GM21381 (cell line): ENCODE data around the gene BRD7.

Experiments
- ATAC-seq: cut with Tn5 transposase; IDR thresholded peaks from one replicate; pipeline ENCODE4 v1.9.1; 2021; ENCODE audit warnings: mild to moderate bottlenecking, moderate library complexity; ENCODE audit not compliant: unreplicated experiment

Gene BRD7

DNA sequence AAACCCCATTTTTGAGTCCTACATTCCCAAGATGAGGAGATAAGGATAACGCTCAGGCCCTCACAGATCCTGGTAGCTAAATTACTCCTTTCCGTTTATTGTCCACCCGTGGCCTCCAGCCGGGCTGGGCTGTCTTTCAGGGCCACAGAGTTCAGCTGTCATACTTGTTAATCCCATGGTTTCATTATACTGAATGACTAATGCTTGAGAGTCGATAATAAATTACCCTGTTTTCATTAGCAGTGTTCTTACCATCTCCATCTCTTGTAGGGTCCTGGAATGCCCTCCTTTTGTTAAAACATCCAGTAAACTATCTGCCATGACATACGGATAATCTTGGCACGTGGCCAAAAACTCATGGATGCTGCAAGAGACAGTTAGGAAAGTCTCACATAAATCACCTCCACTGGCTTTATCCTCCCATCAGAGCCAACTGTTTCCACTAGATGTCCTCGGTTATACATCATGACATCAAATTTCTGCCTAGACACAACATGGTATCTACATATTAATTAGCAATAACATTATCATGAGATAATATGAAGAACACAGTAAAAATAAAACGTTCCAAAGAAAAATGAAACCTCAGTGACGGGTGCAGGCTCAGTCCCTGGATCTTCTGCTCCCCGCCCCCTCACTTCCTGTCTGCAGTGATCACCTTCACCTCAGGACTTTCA lies 45.3 kb downstream of the BRD7 start:
- ATAC-seq = no peak

DNA sequence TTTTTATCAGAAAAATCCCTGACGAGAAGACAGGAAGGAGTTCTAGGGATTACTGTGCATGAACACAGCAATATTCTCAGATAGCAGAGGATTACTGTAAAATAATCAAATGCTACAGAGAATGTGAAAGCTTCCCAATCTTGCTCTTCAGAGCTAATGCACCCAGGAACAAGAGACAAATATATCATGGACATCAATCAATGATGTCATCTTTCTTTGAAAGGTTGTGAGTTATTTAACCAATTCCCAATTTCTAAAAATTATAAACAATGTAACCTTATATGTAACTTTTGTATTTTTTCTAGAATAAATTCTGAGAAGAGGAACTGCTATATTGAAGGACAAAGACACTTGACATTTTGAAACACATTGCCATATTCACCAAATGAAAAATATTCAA lies 46.5 kb downstream of the BRD7 start:
- no peak for ATAC-seq

DNA sequence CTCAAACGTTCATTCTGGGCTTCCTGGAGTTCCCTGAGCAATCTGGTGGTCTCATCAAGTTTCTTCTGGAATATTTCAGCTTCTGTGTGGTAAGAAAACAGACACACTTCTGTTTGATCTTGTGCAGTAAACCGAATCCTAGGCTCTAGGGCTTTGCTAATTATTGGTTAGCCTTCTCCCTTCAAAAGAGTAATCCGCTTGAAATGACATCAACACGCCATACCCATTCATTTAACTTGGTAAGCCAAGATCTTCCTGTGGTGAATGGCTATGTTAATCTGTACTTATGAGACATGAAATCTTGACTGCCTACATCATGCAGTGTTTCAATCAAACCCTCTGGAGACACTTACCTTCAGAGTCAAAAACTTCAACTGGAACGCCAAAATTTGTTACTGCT lies 48.5 kb downstream of the BRD7 start:
- ATAC-seq = no peak

DNA sequence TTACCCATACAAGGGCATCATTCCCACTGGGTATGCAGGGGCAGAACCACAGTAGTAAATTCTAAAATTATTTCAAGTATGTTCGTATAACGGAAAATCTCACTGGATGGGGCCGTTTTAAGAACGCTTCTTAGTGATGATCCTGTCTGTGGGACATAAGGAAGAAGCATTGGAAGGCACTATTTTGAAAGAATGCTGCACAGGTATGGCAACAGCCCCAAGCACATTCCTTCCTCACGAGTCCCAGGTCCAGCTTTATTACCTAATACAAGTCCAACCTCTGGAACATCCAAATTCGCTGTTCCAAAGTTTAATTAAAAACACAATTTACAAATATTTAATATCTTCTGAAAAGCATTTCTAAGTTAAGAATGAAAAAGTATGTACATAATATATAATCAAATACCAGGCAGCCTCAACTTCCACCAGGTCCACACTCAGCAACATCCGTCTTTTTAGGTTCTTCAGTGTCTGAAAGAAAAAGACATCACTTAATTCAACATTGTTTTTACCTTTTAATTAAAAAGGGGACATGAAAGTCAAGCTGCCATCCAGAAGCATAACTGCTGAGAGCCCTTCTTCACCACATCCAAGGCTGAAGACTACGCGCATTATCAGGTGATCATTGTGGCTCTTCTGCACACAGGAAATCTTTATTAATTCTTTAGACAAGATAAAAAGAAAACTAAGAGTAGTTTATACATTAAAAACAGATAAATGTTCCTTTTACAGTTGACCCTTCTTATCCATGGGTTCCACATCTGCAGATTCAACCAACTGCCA lies 49.8 kb downstream of the BRD7 start:
- ATAC-seq = no peak

DNA sequence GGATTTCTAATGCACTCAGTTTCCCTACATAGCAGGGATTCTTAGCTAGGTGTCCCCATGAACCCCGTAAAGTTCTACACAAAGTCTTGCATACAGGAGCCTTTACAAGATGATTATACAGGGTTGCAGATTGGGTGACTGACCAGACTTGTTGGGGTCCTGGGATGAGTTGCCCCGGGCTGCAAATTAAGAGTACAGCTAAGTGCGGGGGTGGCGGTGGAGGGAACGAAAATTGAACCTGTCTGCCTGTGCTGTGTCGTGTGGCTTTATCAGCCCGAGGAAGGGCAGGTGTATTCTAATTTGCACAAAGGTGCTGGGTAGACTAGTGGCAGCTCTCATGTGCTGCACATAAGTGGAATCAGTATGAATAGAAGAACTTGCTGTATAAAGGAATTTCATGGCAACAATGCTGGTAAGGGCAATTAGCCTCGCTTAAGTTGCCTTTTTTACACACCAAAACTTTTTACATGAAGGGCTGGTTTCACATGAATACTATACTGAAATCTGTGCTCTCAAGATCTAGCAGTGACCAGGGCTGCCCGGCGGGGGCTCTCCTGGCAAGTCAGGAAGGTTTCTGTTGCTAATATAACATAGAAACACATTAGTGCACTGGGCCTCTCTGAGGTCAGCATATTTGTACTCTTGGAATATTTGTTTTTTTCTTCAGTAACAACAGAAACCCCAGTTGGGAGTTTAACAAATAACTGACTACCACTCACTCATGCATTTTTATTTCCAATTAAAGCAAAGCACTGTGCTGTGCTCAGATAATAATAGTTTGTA lies 51.7 kb downstream of the BRD7 start:
- no peak for ATAC-seq

DNA sequence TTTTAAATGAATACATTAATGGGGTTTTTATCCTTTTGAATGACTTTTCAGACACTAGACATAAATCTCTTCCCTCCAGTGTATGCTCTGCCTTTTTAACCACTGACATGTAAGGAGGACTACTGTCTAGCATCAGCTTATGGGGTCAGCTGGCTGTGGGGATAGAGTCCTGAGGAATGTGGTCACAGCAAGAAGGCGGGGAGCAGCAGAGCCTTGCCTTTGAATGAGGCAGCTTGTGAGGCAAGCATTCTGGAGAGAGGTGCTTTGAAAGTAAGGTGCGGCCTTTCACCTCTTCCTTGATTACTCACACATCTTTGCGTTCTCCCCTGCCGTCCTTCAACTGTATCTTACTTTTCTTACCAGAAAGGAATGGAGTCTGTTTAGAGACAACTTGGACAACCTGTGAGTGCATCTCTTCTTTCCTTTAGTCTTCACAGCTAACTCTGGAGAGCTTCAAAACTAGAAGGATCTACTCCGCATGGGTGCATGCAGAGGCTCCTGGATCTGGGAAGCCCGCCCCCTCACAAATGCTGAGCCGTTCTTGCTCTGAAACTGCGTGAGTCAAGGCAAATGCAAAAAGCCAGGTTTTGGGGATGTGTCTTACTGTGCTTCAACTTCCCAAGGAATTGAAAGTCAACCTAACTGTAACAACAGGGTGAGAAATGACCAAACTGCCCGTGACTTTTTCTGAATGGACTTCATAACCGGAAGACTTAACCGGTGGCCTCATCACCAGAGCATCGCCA lies 52.5 kb downstream of the BRD7 start:
- no peak for ATAC-seq

DNA sequence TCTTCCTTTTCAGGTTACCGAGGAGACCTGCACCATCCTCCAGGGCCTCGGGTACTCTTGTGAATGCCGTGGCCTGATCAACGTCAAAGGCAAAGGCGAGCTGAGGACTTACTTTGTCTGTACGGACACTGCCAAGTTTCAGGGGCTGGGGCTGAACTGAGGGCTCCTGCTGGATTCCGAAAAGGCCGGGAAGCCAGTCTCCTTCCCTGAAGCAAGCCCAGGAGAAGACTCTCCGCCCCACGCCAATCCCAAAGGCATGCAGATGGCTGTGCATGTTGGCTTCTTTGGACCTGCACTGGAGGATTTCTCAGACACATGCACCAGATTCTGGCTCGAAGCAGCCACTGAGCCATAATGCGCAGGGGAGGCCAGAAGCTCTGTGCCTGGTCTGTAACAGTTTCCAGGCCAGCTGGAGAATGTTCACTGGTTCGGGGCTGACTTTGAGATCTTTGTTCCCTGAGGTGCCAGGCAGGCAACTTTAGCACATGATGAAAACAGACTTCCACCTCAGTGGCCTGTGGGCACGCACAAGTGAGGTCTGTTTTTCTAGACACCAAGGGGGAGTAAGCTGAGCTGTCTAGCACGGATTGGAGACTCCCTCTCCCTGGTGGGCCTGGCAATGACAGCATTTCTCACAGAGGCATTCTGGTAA lies 53.3 kb downstream of the BRD7 start:
- ATAC-seq = no peak

DNA sequence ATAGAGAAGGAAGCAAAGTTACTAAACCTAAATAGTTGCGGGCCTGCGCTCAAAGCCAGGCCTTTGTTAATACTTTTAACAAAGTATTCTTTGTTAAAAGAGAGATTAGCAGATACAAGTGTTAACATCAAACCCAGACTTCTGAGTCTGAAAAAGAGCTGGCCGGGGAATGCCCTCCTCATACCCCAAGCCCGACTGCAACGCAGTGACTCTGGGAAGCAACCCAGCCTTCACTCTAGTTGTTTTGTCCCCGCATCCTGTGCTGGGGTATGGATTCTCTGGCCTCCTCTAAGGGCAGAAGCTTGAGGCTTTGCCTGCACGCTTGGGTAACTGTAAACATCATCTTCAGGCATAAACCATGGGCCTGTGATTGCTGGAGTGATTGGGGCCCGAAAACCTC lies 54.1 kb downstream of the BRD7 start:
- ATAC-seq = no peak

DNA sequence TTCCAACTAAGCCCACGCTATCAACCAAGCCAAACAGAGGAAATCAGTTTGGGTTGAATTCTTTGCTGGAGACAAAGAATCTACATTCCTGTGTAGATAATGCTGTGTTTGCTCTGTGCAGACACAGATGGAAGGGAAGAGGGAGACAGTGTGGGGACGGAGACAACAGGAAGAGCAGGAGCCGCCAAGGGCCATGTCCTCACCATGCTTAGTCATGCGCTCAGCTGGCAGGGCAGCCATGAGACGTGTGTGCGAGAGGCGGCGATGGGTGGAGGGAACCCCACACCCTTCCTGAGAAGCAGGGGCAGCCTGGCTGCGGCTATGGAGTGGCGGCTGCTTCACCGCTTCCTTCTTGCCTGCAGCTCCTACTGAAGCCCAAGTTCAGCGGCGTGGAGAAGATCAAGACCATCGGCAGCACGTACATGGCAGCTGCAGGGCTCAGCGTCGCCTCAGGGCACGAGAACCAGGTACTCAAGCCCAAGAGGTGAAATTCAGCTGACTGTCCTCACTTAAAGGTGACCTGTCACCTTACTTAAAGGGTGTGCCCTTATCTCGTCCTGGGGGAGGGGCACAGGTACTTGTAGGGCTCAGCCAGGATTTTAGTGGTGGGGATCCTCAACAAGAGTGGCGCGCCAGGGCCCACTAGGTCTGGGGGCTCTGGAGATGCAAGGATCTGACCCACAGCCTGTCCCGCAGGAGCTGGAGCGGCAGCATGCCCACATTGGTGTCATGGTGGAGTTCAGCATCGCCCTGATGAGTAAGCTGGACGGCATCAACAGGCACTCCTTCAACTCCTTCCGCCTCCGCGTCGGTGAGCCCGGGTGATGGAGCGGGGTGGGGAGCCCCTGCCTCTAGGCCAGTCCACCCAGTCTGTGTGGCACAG lies 55.0 kb downstream of the BRD7 start:
- ATAC-seq = no peak

DNA sequence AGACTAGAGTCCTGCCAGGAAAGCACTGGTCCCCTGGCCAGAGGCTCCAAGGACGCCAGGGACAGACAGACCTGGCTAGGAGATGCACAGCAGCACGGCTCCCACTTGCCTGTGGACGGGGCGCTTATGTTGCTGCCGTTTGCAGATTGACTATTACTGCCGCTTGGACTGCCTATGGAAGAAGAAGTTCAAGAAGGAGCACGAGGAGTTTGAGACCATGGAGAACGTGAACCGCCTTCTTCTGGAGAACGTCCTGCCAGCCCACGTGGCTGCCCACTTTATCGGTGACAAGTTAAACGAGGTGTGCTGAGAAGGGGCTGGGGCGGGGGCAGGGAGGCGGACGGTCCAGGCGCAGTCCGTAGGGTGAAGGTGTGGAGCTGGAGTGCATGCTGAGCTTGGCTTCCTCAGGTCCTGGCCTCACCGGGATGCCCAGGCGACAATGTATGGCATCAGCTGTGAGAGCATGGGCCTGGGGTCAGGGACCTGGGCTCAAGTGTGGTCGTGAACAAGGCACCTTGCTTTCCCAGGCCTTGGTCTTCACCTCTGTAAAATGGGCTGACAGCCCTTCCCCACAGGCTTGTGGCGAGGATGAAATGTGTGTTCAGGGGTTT lies 56.8 kb downstream of the BRD7 start:
- ATAC-seq = no peak

DNA sequence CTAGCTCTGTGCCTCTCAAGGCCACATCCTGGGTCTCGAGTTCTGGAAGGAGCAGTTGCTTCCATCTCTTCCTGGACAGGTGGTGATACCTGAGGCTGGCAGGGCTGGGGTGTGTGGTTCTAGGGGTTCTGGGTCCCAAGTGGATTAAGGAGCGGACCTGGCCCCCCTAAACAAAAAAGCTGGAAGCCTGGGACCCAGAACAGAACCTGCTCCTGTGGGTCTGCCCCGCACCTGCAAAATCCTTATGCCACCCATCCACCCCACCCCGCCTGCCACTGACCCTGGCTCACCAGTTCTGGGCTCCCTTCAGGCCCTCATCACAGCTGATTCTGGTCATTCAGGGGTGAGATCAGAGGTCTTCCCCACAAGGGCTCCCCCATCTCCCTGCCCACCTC lies 57.7 kb downstream of the BRD7 start:
- ATAC-seq = no peak

DNA sequence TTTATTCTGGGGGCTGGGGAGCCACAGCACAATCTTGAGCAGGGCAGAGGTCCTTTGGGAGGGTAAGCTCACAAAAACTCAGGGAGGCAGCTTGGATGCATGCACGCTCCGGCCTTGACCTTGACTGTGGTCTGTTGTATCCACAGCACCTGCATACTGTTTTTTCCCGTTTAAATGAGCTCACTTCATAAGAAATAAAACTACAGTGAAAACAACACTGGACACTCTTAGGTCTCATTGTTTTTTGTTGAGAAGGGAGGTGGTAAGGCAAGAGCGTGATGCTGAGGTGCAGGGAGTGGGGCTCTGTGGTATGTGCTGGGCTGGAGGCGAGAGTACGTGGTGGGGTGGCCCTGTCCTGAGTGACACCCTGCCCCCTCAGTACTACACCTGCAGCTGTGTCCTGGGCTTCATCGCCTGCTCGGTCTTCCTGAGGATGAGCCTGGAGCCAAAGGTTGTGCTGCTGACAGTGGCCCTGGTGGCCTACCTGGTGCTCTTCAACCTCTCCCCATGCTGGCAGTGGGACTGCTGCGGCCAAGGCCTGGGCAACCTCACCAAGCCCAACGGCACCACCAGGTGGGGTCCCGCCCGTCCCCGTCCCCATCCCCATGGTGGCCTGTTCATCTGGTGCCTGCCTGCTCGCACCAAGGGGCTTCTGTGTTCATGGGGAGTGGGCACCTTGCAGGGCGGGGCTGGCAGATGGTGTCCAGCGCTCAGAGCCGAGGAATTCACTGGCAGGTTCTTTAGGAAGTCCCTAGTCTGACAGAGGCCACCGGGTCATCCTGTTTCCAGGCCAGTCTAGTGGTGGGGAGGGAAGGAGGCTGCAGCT lies 58.3 kb downstream of the BRD7 start:
- ATAC-seq = no peak

DNA sequence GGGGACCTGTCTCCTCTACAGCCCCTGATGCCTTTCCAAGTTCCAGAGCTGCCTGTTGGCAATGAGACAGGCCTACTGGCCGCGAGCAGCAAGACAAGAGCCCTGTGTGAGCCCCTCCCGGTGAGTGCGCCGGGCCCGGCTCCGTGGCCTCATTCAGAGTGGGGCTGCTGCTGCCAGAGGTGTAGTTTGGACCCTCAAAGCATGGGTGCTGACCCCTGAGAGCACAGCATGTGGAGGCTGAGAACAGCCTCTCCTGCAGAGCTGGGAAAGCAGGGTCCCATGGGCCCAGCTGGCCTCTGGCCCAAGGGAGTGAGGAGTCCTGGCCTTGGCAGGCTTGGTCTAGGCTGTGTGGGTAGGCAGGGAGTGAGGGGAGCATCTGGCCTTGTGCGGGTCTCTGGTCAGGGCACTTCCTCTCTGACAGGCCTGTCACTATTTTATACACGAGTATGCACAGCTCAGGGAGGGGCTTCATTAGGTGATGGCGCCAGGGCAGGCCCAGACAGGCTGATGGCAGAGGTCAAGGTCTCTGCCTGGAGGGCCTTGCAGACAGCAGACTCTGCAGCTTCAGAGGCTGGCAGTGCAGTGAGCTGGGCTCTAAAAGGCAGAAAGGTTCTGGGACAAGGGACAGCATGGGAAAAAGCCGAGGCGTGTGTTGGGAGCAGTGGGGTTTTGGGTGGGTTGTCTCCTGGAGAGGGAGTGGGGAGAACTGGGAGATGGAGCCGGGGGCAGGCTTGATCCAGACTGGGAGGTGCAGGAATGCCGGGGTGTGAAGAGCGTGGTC lies 59.1 kb downstream of the BRD7 start:
- no peak for ATAC-seq

DNA sequence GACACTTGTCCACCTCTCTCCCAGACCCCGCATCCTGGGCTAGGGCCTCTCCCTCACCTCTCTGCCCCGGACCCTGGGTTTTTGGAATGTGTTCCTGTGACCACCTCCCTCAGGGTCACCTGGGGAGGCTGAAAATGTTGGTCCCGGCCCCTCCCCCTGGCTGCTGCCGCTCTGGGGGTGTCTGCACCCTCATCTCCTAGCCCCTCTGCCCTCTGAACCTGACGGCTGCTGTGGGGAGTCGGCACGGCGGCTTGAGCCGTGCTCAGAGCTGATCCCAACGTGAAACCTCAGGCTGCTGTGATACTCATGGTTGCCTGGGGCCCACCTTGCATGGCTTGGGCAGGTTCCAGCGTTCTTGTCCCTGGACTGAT lies 59.6 kb downstream of the BRD7 start:
- no peak for ATAC-seq

DNA sequence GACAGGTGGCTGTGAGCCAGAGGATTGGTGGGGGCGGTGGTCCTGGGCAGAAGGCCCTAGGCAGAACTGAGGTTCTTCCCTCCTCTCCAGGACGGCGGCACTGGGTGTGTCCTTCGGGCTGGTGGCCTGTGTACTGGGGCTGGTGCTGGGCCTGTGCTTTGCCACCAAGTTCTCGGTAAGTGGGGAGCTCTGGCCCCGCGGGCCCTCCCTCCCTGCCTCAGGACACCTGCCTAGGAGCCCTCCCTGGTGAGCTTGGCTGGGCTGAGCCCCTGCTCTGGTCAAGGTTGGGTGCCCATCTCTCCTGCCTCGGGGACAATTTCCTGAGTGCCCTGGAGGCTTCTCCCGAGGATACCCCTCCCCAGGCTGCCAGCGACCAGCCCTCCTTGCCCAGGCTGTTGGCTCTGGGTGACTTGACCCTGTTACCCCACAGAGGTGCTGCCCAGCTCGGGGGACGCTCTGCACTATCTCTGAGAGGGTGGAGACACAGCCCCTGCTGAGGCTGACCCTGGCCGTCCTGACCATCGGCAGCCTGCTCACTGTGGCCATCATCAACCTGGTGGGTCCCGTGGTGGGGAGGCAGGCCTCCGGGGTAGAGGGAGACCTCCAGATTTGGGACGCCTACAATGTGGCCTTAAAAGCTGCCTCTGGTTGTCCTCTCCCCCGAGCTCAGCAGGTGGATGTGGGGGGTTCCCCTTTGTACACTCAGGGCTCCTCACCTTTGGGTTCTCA lies 60.4 kb downstream of the BRD7 start:
- no peak for ATAC-seq

DNA sequence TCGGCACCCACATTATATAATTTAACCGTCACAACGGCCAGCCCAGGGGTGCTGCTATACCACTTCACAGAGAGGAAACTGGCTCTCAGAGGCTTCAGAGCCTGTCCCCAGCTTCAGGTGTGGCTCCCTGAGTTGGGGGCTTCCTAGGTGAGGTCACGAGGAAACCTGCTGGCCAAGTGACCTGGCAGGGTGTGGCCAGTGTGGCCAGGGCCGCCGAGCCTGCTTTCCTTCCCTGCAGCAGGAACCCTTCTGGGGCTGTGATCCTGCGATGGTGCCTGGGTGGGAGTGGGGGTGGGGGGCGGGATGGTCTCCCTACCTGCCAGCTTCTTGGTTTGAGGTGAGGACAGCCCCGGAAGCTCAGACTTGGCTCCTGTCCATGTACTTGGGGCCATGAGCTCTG lies 62.5 kb downstream of the BRD7 start:
- no peak for ATAC-seq

DNA sequence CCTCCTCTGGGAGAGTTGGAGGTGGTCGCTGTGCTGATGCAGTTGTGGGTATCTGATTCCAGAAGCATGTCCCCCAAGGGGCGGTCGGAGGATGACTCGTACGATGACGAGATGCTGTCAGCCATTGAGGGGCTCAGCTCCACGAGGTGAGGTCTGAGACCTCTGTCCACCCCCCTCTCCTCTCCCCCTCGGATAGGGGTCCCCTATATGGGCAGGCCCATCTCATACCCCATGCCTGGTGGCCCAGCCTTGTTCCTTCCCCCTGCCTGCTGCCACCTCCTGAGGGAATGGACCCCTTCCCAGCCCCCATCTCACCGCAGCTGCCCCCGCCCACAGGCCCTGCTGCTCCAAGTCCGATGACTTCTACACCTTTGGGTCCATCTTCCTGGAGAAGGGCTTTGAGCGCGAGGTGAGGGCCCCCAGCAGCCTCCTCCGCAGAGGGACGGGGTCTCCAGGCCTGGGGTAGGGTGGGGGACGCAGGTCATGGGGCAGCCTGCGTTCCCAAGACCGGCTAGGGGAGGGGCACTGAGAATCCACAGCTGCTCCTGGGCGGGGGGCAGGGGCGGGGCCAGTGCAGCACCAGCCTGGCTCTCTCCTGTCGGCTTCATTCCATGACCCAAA lies 63.2 kb downstream of the BRD7 start:
- no peak for ATAC-seq
